ENCODE measurements around the gene ELFN2.

DNA sequence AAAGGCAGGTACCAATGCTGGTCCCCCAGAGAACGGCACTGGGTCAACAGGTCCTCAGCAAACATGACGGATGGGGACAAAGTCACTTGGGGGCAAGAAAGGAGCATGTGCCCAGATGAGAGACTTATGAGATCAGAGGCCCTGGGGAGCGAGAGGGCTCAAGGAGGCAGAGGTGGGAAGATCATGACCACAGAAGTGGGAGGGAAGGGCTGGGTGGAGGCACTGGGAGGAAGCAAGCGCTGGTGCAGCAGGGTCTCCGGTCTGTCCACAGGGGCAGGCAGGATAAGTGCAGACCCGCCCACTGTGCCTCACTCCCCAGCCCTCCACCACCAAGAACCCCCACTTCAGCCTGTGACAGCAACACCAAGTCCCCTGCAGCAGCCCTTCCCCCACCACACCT is 10.9 kb downstream of the ELFN2 start:
- TF ChIP-seq CTCF (IDR thresholded peaks at IDR 0.05) (no peak), EP300 (IDR thresholded peaks at IDR 0.05) (no peak)
